Adipose tissue (tissue), 3 donors: ENCODE results near the gene MAP4K2. TPM values are rescaled to one million over a fixed set of nuclear protein-coding genes. Genes with fewer than 3 reads are reported as not detected.

Source experiments
- H3K27ac ChIP-seq: one replicate; pipeline ENCODE4 v1.5.1; 2013; ENCODE audit warnings: low read depth, low read length
- WGBS, 3 donors: extraction: QIAGEN DNeasy Blood & Tissue Kit; methylation state at CpG; one replicate each; pipeline ENCODE4 v1.1.7; 2013; 5-methylcytosine and 5-hydroxymethylcytosine counted together
- polyA plus RNA-seq, 3 donors: library from polyadenylated mRNA; stranded (reverse); fragments of 200-250 nt; gene quantifications; one replicate each; pipeline ENCODE4 v1.2.3, GENCODE V29; 2013
- donor health status: healthy with polysubstance abuse.
- donor health status: Bipolar disorder and iron deficiency.
- donor health status: healthy.

The MAP4K2 gene
- polyA plus RNA-seq, 3 donors, result 6.4 to 23.2 (median 15.4) TPM

GRCh38 chr11:64763526-64764039, 39.4 kb downstream of the MAP4K2 start:
- WGBS, 3 donors, result 64 to 75% (median 71%) methylated on average over 6 of the region's 6 CpGs
- H3K27ac ChIP-seq, result no peak overlapping the region

DNA sequence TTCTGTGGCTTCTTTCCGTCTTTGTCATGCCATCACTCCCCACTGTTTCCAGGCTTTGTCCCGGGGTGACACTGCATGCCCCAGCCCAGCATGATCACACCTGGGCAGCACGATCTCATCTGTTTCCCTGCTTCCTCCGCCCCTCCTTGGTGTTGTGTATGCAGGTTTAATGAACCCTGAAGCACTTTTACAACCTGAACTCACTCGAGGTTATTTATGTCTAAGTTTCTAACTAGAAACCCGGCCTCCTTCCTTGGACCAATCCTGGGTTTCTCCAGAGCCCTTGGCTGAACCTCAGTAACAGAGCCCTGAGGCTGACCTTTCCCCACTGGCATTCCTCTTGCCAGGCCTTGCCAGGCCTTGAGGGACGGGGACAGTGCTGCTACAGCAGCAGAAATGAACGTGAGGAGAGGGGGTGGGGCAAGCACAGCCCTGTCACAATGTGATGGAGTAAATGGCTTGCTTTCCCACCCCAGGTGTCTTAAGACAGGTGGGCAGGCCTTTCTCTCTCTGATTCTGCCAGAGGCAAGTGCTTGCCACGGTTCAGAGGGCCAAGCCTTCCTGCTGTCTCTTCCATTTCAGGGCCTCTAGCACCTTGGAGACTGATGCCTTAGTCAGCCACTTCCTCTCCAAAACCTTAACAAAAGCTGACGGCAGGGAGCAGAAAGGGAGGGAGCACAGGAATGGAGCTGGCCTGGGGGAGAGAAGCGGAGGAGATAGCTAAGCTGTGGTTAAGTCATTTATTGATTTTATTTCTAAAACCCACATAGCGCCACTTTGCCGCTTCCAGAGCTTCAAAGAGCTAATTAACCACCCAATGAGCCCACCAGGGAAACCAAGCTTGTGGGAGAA, 40.1 kb downstream of the MAP4K2 start:
- 53 to 60% (median 53%) methylated on average over 13 of the region's 13 CpGs for WGBS, 3 donors
- no peak overlapping the region for H3K27ac ChIP-seq

DNA sequence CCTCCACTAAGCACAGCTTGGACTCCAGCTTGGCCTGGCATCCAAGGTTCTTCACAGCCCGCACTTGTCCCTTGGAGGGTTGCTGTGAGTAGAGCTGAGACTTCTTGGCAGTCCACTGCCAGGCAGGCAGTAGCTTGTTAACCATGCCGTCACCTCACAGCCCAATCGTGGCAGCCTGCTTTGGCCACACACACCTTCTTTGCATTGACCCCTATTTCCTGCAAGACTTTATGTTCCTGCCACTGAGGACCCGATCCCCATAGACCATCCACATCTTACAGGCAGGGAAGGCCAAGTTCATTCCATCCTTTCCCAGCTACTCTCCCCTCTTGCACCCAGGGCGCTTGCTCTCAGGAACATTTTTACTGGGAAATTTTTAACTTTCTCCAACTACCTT, 40.7 kb downstream of the MAP4K2 start:
- WGBS, 3 donors, result 71 to 77% (median 74%) methylated on average over 5 of the region's 5 CpGs
- H3K27ac ChIP-seq, result no peak overlapping the region

- no peak overlapping the region for H3K27ac ChIP-seq
- WGBS, 3 donors, result 58 to 73% (median 69%) methylated on average over 7 of the region's 7 CpGs
Observed at GRCh38 chr11:64760759-64761420, 42.1 kb downstream of the MAP4K2 start.

DNA sequence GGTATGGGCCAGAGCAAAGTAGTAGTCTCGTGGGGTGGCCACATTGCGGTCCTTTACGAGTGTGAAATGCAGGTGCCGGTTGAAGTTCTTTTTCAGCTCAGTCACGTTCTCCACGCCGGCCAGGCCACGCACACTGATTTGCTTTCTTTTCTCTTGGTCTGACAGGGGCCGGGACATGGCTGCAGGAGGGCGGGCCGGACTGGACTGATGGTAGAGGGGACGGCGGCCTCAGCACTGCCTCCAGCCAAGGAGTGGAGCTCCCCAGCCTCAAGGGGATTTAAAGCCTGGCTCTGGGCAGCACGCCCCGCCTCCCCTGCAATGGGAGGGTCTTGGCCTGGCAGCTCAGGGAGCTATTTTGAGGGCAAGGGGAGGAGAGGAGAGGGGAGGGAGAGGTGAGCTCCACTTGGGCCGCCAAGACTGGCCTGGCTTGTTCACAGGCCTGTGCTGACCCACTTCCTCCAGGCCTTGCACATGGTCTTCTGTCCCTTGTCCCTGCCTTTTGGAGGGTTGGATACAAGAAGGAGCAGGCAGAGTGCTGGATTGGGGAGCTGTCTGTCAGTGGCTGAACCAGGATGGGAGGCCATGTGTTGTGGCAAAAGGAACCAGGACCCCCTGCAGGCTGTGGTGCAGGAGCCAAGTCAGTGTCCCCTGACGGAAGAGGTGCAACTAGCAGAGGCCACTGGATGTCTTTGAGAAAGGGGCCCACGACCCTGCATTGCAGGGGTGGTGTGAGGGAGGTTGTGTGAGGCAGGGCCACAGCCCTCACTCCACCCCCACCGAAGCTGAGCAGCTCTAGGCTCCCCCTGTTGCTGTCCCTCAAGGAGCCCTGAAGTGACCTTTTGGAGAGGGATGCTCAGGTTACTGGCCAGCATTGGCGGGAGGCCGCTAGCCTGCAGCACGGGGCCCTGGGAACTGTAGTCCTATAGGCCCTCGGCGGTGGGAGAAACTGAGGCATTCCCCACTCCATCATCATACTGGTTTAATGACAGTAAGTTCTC, 43.0 kb downstream of the MAP4K2 start, which contains the start of gene PYGM:
TSS of gene PYGM (minus strand) at position 253 of the 998 bp plus-strand sequence. CDS start at position 177, 76 bp downstream.
- WGBS, 3 donors, result 48 to 66% (median 56%) methylated on average over 23 to 24 of the region's 24 CpGs
- H3K27ac ChIP-seq, result no peak within 1 kb of the TSS

DNA sequence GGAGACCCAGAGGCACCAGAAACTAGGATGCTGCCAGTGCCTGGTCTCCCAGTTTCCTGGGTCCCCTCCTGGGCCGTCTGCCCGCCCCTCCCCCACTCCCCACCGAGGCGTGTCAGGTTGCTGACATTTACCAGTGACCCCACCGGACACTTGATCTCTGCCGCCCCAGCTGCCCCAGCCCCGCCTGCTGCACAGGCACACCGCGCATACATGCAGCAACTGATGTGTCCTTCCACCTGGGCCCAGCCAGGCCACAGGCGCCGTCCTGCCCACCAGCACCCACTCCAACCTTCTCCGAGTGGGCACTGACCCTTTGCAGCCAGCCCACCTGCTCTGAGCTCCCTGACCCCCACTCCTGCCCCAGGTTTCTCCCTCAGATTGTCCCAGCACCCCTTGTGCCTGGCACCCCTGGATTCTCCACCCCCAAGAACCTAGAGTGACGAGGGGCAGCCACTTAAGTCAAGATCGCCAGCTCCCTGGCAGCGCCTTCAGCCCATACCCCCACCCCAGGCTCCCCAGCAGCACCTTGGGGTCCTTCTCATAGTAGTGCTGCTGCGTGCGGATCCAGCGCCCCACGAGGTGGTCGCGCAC, 43.8 kb downstream of the MAP4K2 start:
- 68 to 69% (median 68%) methylated on average over 21 of the region's 21 CpGs for WGBS, 3 donors
- no peak overlapping the region for H3K27ac ChIP-seq

GRCh38 chr11:64758330-64759079, 44.5 kb downstream of the MAP4K2 start:
- WGBS, 3 donors, result 87 to 92% (median 90%) methylated on average over 14 to 15 of the region's 15 CpGs
- H3K27ac ChIP-seq, result no peak overlapping the region

GRCh38 chr11:64757549-64758329, 45.3 kb downstream of the MAP4K2 start:
- H3K27ac ChIP-seq, result no peak overlapping the region
- 87% methylated on average over 19 of the region's 19 CpGs for WGBS, 3 donors

GRCh38 chr11:64755681-64756361, 47.2 kb downstream of the MAP4K2 start:
- 84 to 91% (median 90%) methylated on average over 13 of the region's 13 CpGs for WGBS, 3 donors
- no peak overlapping the region for H3K27ac ChIP-seq

- H3K27ac ChIP-seq, result no peak overlapping the region
- 94 to 95% (median 94%) methylated on average over 21 of the region's 21 CpGs for WGBS, 3 donors
Observed at GRCh38 chr11:64754919-64755662, 47.9 kb downstream of the MAP4K2 start.

GRCh38 chr11:64754124-64754918, 48.7 kb downstream of the MAP4K2 start:
- 85 to 89% (median 87%) methylated on average over 25 to 26 of the region's 26 CpGs for WGBS, 3 donors
- no peak overlapping the region for H3K27ac ChIP-seq

GRCh38 chr11:64753380-64754123, 49.5 kb downstream of the MAP4K2 start:
- H3K27ac ChIP-seq, result no peak overlapping the region
- WGBS, 3 donors, result 93 to 96% (median 96%) methylated on average over 43 of the region's 43 CpGs

DNA sequence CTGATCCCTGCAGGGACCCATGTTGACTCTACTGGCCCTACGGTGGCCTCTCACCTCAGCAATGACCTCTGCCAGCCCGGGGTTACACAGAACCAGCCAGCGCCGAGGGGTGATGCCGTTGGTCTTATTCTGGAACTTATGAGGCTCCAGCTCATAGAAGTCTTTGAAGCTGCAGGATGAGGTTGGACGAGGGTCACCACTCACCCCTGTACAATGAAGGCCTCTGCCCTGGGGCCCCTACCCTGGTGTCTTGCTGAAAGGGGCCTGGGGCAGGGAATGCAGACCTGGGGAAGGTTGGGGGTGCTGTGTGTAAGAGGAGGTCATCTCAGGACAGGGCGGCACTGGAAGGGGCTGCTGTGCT, 50.0 kb downstream of the MAP4K2 start:
- WGBS, 3 donors, result 87 to 92% (median 89%) methylated on average over 7 of the region's 7 CpGs
- no peak overlapping the region for H3K27ac ChIP-seq
